CD1c-positive myeloid dendritic cell (primary cell): Measurements from ENCODE around the gene FAM53A.
"Not testable (repeated sequence)": the region's sequence is repeated elsewhere in the genome, so short reads cannot be mapped to it uniquely, and the experiment has no call there.

ENCODE experiments used
- DNase-seq: peaks from one replicate; pipeline ENCODE4 v3.0.0-alpha.2; 2016; ENCODE audit errors: extremely low spot score

FAM53A gene

GRCh38 chr4:1659104-1660043, 24.7 kb downstream of the FAM53A start:
- no peak for DNase-seq

DNA sequence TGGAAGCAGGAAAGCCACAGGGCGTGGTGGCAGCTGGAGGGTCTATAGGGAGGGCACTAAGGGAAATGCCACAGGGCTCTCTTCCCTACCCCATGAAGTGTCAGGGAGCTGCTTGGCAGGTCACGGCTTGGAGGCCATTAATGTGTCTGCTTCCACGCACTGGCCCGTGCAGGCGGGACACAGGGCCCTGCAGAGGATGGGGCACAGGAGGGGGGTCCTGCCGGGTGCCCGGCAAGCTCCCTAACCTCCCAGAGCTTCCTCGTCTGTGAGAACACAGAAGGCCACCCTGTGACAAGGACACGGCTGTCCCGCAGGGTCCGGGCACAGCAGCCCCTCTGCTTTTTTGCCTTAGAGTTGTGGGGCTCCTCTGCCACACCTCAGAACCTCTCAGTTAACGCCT, 25.5 kb downstream of the FAM53A start:
- no peak for DNase-seq

GRCh38 chr4:1658146-1658545, 26.0 kb downstream of the FAM53A start:
- DNase-seq: no peak

- no peak for DNase-seq
Measured at GRCh38 chr4:1656986-1657385, 27.1 kb downstream of the FAM53A start.

DNA sequence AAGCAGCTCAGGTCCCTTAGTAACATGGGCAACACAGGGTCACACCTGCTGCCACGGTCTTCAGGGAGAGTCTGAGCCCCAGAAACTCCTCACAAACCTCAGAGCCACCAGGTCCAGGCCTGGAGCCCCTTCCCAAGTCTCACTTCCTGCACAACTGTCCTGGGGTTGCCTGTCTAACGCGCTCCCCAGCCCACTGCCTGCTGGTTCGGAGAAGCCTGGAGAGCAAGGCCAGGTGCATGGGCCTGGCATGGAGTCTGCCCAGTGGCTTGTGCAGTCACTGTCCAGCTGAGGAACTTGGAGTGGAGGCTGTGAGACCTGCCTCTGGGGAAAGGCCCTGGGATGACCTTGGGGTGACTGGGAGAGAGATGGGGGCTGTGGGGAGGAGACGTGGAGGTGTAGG, 28.0 kb downstream of the FAM53A start:
- no peak for DNase-seq

DNA sequence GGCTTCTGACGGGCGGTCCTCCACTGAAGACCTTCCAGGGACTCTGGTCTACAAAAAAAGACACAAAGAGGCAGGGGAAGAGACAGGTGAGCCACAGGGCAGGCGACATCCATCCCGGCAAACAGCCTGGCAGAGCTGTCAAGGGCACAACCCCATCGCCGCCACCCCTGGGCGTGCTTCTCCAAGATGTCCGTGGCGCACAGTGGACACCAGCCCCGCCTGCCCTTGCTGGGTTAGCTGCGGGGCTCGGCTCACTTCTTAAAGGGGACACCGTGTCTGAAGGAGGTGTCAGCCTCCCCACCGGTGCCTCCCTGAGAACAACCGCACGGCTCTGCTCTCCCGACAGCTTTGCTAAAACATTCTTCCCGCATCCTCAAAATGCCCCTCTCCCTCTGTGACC, 28.4 kb downstream of the FAM53A start:
- no peak for DNase-seq

GRCh38 chr4:1655081-1655480, 29.0 kb downstream of the FAM53A start:
- no peak for DNase-seq

- DNase-seq: no peak
Measured at GRCh38 chr4:1654216-1654955, 29.7 kb downstream of the FAM53A start.

GRCh38 chr4:1653776-1654175, 30.3 kb downstream of the FAM53A start:
- no peak for DNase-seq

- DNase-seq: no peak
Measured at GRCh38 chr4:1652088-1652487, 32.0 kb downstream of the FAM53A start.

DNA sequence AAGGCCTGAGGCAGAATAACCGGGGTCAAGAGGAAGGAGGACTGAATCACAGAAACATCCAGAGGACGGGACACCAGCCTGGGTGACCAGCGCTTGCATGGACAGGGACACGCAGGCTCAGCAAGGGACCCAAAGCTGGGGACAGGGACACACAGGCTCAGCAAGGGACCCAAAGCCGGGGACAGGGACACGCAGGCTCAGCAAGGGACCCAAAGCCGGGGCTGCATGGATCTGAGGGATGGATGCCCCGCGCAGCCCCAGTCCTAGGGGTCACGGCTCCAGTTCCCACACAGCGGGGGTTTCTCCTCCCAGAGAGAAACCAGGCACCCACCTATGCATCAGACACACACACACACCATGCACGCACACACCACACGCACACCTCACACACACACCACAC, 32.5 kb downstream of the FAM53A start:
- DNase-seq: no peak

GRCh38 chr4:1648962-1649361, 35.2 kb downstream of the FAM53A start:
- DNase-seq: no peak

DNA sequence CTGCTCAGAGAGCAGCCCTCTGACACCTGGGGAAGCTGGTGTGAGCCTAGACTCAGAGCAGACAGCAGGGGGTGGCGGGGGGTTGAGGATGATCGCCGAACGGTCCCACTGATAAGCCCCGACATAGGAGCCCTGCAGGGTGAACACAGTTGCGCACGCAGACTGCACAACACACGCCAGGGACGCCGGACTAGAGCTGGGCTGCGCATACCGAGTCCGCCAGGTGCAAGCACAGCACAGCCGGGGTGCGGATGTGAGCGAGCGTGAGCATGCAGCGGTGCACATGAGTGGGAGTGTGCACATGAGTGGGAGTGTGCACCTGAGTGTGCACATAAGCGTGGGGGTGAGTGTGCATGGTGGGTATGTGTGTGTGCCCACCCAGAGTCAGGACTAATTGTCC, 36.7 kb downstream of the FAM53A start:
- DNase-seq: no peak

- DNase-seq: no peak
Measured at GRCh38 chr4:1646690-1647089, 37.4 kb downstream of the FAM53A start.

DNA sequence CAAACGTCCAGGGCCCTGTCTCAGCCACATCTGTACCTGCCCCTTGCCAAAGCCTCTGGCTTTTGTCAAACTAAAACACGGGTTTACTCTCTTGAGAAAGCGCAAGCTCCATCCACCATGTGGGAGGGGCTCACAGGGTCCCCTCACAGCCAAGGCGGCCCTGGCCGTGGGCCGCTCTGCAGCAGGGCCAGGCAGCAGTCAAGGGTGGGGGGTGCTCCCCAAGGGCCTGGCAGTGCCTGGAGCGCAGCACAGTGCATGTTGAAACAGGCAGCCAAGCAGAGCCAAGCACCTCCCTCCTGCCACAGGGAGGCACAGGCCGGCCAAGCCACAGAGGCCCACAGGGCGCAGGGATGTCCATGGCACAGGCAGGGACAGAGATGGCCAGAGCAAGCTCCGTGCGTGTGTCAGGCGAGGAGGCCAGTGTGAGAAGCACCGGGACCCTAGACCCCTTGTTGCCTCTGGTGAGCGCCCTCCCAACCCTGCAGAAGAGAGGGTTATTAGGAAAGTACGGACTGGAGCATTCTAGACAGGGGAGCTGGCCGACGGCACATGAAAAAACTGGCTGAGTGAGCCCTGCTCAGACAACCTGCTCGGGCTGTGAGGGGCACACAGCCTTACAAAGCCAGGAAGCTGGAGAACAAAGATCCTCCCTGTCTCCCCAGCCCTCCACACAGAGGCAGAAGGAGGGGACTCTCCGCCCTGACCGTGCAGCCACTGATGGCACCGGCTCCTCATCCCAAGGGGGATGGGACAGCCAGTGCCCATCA, 39.0 kb downstream of the FAM53A start:
- no peak for DNase-seq

GRCh38 chr4:1643971-1644735, 40.0 kb downstream of the FAM53A start:
- no peak for DNase-seq

DNA sequence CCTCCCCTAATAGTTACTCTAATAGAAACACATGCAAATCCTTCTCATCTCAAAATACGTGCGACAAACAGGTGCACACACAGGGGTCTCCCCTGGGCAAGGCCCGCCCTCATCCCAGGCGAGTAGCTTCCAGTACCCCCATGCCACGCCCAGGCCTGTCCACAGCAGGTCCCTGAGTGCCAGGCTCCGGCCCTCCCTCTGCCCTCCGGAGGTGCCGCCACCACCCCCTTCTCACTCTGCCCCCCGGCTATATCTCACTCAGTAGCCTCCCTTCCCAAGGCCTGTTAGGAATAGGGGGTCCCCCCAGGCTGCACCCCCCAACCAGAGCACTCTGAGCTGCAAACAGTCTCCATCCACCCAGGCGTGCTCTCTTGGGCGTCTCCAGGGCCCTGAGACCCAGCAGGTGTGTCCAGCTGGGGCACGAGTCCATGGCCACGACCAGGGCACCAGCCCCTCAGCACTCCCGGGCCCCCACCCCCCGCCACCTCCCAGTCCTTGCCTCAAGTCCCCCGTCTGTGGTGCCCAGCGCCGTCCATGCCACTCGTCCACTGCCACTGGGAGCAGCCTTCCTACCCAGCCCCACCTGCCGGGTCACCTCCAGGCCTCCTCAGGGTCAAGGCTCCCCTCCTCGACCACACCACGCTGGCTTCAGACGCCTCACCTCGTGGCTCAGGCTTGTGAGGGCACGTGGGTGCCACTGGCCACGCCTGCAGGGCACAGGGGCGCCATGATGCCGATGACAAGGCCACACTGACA, 41.7 kb downstream of the FAM53A start:
- no peak for DNase-seq

DNA sequence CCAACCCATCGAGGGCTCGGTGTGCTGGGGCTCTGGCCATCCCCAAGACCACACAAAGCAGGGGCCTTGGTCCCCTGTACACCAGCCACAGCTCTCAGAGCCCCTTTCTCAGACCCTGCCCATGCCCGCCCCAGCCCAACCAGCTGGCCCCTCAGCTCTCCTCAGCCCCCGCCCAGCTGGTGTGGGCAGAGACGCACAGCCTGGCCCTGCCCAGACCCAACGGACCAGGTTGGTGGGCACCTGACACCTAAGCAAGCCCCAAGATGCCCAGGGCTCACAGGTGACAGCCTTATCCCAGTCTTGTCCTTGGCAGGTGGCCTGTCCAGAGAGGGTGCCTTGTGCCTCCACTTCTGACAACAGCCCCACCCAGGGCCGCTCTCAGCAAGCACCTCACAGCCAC, 42.4 kb downstream of the FAM53A start:
- DNase-seq: no peak

GRCh38 chr4:1640716-1641503, 43.2 kb downstream of the FAM53A start:
- not testable (repeated sequence) for DNase-seq

- no peak for DNase-seq
Measured at GRCh38 chr4:1640190-1640589, 43.9 kb downstream of the FAM53A start.
